Heart left ventricle (tissue), 13 donors: ENCODE measurements around the gene SNRNP48.

Source experiments
- POLR2A ChIP-seq, 2 donors: fragments of 450-650 bp; IDR thresholded peaks; one replicate each; pipeline ENCODE4 v1.6.1; 2017; ENCODE audit warnings: antibody characterized with exemption in 2 of 2, mild to moderate bottlenecking in 2 of 2, moderate library complexity in 2 of 2
- TF ChIP-seq, protein P1 (sequence below), 12 donors: fragments of 200-600 bp; sonication (generic) in 4 of 12; IDR thresholded peaks; one replicate each; pipeline versions ENCODE4 v1.5.0 to v1.8.0; 2018 to 2022; ENCODE audit warnings: antibody characterized with exemption in 12 of 12, mild to moderate bottlenecking in 5 of 12
- donor health status: ischemic (EF 13 %, LVEDD 7.1; RV severe dilation, severe dysfunction).
- donor health status: DM: no; HTN: yes; CAD: no.
- donor health status: DM: no; HTN: no; CAD: no.
- donor health status: ischemic (EF 25% LVEDD 6.9; RV normal size, moderate dysfunction).
- donor health status: ischemic (EF 25% LVEDD 5.7; RV mildly dilated, moderate dysfunction).
- donor health status: ischemic (EF 35%, LVEDD 5.7; RV mildly dilated, moderate dysfunction).
- donor health status: nonischemic (EF 11% LVEDD 7.7; RV severe dilation, severe dysfunction).
- donor health status: DM: yes; HTN: yes; CAD: no.
- donor health status: PGD.
- donor health status: ischemic (EF 29% LVEDD 5.4; RV normal size, mild dysfunction).
- donor health status: nonischemic (EF 23%, LVEDD 6.1; RV moderate dilation, normal function).

DNA sequence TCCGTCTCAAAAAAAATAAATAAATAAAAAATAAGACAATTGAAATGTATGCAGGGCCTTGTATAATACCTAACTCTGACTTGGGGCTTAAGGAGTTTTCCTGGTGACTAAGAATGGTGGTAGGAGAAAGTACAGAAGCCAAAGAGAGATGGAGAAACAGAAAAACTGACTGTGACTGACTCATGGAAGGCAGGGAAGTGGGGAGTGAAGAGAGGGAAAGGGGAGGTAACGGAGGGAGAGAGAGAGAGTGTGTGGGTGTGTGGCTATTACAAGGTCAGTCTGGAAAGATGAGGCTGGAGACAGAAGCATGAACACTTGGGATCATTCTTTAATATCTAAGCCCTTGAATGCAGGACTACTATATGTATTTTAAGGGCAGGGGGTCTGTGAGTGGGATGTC lies 38.5 kb downstream of the SNRNP48 start:
- TF ChIP-seq, protein P1, sequence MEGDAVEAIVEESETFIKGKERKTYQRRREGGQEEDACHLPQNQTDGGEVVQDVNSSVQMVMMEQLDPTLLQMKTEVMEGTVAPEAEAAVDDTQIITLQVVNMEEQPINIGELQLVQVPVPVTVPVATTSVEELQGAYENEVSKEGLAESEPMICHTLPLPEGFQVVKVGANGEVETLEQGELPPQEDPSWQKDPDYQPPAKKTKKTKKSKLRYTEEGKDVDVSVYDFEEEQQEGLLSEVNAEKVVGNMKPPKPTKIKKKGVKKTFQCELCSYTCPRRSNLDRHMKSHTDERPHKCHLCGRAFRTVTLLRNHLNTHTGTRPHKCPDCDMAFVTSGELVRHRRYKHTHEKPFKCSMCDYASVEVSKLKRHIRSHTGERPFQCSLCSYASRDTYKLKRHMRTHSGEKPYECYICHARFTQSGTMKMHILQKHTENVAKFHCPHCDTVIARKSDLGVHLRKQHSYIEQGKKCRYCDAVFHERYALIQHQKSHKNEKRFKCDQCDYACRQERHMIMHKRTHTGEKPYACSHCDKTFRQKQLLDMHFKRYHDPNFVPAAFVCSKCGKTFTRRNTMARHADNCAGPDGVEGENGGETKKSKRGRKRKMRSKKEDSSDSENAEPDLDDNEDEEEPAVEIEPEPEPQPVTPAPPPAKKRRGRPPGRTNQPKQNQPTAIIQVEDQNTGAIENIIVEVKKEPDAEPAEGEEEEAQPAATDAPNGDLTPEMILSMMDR (IDR thresholded peaks at IDR 0.05) = no peak
- no peak for TF ChIP-seq POLR2A (IDR thresholded peaks at IDR 0.05)
